Measurements from ENCODE around the gene PRR19. TPM values are rescaled to one million over a fixed set of nuclear protein-coding genes. Genes with fewer than 3 reads are reported as not detected.

PRR19 gene
- total RNA-seq, 2 donors from 2014 or later = 0.32 to 1.0 TPM

DNA sequence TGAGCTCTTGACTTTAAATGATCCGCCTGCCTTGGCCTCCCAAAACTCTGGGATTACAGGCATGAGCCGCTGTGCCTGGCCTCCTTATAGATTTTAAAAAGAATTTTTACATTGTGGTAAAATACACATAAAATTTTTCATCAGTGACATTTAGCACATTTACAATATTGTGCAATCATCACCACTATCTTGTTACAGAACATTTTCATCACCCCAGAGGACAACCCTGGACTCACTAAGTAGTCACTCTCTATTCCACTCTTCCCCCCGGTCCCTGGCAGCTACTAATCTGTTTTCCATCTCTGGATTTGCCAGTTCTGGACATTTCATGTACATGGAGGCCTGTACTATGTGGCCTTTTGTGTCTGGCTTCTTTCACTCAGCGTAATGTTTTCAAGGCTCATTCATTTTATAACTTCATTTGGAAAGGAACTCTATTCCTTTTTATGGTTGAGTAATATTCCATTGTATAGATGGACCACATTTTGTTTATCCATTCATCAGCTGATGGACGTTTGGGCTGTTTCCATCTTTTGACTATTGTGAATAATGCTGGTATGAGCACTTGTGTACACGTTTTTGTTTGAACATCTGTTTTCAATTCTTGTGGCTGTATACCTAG lies 43.4 kb downstream of the PRR19 start:
- no peaks in the 10 kb centered on the region for H3K4me1 ChIP-seq
- H3K4me3 ChIP-seq = no peak overlapping the region
- H3K27ac ChIP-seq = no peak overlapping the region
- no peak for TF ChIP-seq CTCF (IDR thresholded peaks at IDR 0.05)
- H3K36me3 ChIP-seq = no peaks in the 10 kb centered on the region
- DNase-seq = no peak
- no peaks in the 10 kb centered on the region for H3K9me3 ChIP-seq
- no peaks in the 10 kb centered on the region for H3K27me3 ChIP-seq
- intact Hi-C loops (cut with DNase I) = no loop called here
- H3K9ac ChIP-seq (ENCODE audit: low read depth in 2 of 2, low read length in 2 of 2) = no peak overlapping the region

DNA sequence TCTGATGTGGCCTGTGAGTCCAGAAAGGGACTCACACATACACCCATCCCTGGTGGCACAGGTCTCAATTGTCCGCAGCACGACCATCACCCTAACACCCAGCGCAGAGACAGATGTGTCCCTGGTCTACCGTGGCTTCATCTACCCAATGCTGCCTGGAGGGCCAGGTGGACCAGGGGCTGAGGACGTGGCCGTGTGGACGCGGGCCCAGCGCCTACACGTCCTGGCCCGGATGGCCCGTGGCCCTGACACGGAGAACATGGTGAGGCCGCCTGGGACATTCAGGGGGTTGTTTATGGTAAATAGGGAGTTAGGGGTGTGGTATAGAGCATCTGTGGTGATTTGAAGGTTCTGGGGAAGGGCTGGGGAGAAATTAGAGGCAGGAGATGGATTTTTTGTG lies 46.3 kb downstream of the PRR19 start:
- DNase-seq = no peak

DNA sequence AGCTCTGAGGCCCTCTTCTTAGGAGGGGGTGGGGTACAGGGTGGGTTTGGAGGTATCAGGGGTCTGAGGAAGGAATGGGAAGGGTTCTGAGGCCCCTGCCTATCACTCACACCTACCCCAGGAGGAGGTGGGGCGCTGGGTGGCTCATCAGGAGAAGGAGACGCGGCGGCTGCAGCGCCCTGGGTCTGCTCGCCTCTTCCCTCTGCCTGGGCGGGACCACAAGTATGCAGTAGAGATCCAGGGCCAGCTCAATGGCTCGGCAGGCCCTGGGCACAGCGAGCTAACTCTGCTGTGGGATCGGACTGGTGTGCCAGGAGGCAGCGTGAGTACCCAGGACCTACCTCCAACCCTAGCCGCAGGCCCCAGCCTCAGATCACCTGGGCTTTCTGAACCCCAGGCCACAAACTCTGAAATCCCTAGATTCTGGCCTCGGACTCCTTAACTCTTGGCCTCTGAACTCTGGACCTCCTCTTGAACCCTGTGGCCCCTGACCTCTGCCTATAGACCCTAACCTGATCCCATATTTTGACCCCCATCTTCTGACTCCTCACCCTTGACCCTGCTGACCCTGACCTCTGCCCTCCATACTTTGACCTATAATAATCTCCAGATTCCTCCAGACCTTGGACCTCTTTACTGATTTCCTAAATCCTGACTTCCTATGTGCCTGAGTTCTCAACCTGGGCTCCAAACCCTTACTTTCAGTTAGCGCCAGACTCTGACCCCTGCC lies 47.6 kb downstream of the PRR19 start:
- Histone ChIP-seq H3K36me3 (no peaks in the 10 kb centered on the region), H3K4me3 (no peak overlapping the region), H3K27me3 (no peaks in the 10 kb centered on the region), H3K9ac (ENCODE audit: low read depth in 2 of 2, low read length in 2 of 2) (no peak overlapping the region), H3K9me3 (no peaks in the 10 kb centered on the region), H3K27ac (no peak overlapping the region), H3K4me1 (no peaks in the 10 kb centered on the region)
- intact Hi-C loops (cut with DNase I) = no loop called here
- no peak for DNase-seq
- TF ChIP-seq CTCF (IDR thresholded peaks at IDR 0.05) = no peak

More for the DNA sequence above, 46.3 kb downstream of the PRR19 start:
- no peaks in the 10 kb centered on the region for H3K27me3 ChIP-seq
- H3K27ac ChIP-seq = no peak overlapping the region
- H3K36me3 ChIP-seq = no peaks in the 10 kb centered on the region
- intact Hi-C loops (cut with DNase I) = no loop called here
- TF ChIP-seq CTCF (IDR thresholded peaks at IDR 0.05) = no peak
- H3K9me3 ChIP-seq = no peaks in the 10 kb centered on the region
- H3K4me1 ChIP-seq = no peaks in the 10 kb centered on the region
- no peak overlapping the region for H3K4me3 ChIP-seq
- H3K9ac ChIP-seq (ENCODE audit: low read depth in 2 of 2, low read length in 2 of 2) = no peak overlapping the region

- TF ChIP-seq CTCF (IDR thresholded peaks at IDR 0.05) = no peak
- H3K9me3 ChIP-seq = no peaks in the 10 kb centered on the region
- H3K27ac ChIP-seq = no peak overlapping the region
- intact Hi-C loops (cut with DNase I) = no loop called here
- H3K4me1 ChIP-seq = no peaks in the 10 kb centered on the region
- no peak for DNase-seq
- no peak overlapping the region for H3K4me3 ChIP-seq
- H3K27me3 ChIP-seq = no peaks in the 10 kb centered on the region
- H3K9ac ChIP-seq (ENCODE audit: low read depth in 2 of 2, low read length in 2 of 2) = no peak overlapping the region
- no peaks in the 10 kb centered on the region for H3K36me3 ChIP-seq
Observed at GRCh38 chr19:42350417-42350816, 48.5 kb downstream of the PRR19 start.

DNA sequence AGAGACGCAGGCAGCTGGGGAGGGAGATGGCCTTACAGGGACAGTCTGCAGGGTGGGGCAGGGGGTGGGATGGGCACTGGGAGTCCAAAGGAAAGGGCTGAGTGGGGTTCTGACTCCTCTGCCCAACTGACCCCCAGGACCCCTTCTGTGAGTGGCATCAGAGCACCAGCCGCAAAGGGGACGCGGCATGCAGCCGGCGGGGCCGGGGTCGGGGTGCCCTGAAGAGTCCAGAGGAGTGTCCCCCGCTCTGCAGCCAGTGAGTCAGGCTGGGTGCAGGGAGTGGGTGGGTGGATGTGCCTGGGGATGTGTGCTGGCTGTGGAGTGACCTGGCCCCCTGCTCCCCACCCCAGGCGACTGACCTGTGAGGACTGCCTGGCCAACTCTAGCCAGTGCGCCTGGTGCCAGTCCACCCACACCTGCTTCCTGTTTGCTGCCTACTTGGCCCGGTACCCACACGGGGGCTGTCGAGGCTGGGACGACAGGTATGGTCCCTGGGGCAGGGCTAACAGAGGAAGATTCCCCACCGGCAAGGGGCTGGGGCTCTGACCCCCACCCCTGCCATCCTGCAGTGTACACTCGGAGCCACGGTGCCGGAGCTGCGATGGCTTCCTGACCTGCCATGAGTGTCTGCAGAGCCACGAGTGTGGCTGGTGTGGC lies 49.3 kb downstream of the PRR19 start:
- Histone ChIP-seq H3K4me3 (no peak overlapping the region), H3K27me3 (no peaks in the 10 kb centered on the region), H3K4me1 (no peaks in the 10 kb centered on the region), H3K9me3 (no peaks in the 10 kb centered on the region), H3K27ac (no peak overlapping the region), H3K36me3 (no peaks in the 10 kb centered on the region), H3K9ac (ENCODE audit: low read depth in 2 of 2, low read length in 2 of 2) (no peak overlapping the region)
- no peak for TF ChIP-seq CTCF (IDR thresholded peaks at IDR 0.05)
- DNase-seq = no peak
- intact Hi-C loops (cut with DNase I) = no loop called here

Data from colonic mucosa (tissue), 4 donors.